Ammon's horn (tissue), 1 donor: ENCODE results near the gene C1orf159.
A peak's percentile ranks its signal among the peaks of the same experiment; 100 is the strongest.
"Not testable (repeated sequence)": the region's sequence is repeated elsewhere in the genome, so short reads cannot be mapped to it uniquely, and the experiment has no call there.

ENCODE experiments used
- DNase-seq: peaks from one replicate; pipeline ENCODE4 v3.0.0-alpha.2; 2016; ENCODE audit warnings: low spot score

The C1orf159 gene

DNA sequence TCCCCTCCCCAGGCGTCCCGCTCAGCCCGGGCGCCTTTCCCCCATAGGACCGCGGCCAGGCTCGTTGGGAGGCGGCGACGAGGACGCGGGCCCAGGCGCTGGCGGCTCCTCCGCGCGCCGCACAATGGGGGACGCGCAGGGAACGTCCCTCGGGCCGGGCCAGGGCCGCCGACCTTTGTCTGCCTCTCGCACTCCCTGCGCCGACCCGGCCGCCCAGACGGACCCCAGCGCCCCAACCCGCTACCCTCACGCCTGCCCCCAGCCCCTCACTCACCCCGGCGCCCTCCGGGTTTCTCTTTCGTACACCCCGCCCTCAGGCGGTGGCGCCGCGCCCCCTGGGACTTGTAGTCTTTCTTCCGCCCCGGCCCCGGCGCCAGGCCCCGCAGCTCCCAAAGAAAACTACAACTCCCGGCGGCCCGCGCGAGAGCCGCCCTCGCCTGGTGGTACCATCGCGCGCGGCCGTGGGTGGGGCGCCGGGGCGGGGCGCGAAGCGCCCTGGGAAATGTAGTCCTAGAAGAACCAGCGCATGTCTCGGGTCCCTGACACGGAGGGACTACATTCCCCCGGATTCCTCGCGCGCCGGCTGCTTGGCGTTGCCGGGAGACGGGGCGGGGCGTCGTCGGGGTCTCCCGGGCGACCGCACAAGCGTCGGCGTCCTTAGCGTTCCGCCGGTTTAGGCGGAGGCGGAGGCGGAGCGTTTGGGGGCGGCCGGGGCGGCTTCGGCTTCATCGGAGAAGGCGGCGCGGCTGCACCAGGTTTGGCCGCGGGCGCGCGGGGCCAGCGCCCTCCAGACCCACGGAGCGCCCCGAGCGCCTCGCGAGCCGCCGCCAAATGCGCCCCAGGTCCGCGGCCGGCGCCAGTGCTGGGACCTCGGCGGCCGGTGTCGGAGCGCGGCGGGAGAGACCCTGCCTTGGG lies at the start of gene C1orf159:
Gene C1orf159 (minus strand): TSS at position 304 of the 915 bp plus-strand sequence. CDS start 24,546 bp downstream, outside the sequence.
- peak; percentile 99 for DNase-seq

DNA sequence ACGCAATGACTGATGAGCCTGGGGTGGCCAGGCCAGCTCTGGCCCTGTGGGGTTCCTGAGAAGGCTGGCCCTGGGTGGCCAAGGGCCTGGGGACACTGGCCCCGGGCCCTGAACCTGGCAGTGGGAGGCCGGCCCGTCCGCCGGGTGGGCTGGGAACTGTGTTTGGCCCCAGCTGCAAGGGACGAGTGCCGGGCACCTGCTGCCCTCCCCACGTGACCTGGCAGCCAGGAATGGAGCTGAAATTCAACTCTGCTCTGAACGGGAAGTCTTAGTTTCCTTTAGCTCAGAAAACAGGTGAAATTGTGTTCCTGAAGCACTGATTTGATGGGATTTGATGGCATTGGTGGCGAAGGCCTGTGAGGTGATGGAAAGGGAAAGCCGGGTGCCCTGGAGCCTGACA lies 49.6 kb upstream of the C1orf159 start:
- DNase-seq, result no peak

DNA sequence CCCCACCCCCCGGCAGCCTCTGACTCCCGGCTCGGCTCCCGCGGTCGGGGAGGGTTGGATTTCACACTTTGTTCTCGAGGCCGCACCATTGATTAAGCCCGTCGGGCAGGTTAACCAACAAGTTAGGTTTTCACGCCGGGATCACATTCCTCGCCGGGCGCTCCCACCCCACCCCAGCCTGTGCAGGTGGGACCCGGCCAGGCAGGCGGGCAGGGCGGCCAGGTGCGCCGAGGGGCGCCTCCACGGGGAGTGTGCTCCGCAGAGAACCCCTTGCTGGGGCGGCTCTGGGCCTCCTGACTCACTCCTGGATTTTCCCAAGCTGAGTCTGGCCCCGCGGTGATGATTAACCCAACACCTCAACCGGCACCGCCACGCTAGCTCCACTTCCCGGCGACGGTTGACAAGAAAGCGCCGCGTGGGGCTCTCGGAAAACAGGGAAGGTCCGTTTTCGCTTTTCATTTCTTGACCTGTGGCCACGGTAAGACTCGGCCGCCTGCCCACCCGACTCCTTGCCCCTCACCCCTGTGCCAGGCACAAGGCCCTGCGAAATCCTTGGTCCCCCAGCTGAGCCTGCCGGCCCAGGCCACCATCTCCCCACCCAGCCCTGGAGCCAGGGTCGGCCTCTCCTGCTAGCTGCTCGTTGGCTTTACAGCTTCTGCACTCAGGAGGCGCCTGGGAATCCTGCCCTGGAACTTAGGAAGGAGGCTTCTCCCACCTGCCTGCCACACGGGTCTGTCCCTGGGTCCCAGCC lies 49.0 kb upstream of the C1orf159 start:
- no peak for DNase-seq

DNA sequence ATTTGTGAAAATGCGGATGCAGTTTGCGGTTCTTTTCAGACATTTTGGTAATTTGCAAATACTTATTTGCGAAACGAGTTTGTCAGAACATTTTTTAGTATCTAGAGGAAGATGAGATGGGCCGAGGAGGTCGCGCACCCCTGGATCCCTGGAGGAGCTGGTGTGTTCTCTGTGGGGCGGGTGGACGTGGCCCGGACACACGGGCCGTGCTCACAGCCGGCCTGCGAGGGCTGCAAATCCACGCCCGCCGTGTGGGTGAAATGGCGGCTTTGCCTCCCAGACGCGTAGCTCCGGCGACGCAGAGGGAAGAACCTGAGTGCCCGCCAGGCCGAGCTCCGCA lies 48.4 kb upstream of the C1orf159 start:
- DNase-seq, result no peak

DNA sequence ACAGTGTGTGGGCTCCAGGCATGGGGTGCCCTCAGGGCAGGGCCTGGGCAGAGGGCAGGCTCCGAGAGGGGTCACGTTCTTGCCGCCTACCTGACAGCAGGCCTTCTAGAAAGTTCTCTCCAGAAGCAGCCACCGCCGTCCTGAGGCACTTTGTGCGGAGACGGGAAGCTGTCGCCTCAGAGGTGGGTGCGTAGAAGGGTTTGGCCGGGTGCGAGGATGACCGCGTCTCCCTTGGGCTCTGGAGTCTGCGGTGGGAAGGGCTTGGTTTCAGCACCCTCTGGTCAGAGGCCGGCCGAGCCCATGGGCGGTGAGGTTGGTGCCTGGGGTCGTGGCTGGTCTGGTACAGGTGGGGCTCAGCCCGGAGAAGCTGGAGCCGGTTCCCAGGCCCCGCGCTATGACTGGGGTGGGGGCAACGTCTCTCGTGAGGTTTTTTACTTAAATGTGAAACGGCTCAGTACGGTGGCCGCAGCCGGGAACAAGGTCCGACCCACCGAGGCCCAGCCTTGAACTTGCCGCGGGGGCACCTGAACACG lies 47.7 kb upstream of the C1orf159 start:
- no peak for DNase-seq

DNA sequence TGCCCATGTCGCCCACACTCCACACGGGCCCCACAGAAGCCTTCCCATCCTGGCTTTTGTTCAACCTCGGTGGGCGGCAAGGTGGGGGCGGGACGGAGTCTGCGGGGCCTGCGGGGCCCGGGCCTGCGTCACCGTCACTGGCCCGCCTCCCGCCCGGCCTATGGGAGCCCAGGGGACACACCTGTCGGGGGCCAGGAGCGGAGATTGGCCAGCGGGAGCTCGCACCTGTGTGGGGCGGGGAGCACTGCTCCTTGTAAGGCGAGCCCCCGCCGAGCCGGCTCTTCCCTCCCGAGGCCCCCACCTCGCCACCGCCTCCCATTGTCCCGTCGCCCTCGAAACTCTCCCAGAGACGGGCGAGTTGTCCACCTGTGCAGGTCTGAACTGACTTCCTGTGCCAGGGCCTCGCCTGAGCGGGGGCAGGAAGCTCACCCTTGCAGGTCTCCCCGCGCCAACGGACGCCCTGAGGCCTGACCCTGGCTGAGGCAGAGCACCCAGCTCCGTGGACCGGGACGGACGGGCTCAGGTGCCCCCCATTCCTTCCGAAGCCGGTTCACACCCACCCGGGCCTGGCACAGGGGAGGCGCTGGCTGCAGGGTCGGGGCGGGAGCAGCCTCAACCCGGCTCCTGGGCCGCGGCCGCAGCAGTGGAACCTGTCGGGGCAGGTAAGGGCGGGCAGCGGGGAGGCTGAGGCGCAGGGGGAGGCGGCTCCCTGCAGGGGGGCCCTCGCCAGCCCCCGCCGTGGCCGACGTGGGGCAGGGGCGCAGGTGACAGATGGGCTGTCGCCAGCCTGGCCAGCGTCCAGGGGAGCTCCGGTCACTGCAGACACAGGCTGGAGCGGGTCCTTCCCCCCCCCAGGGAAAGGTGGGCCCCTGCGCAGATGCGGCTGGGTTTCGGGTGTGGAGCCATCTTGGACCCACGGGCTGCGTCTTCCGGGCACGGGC lies 47.0 kb upstream of the C1orf159 start:
- DNase-seq, result no peak

DNA sequence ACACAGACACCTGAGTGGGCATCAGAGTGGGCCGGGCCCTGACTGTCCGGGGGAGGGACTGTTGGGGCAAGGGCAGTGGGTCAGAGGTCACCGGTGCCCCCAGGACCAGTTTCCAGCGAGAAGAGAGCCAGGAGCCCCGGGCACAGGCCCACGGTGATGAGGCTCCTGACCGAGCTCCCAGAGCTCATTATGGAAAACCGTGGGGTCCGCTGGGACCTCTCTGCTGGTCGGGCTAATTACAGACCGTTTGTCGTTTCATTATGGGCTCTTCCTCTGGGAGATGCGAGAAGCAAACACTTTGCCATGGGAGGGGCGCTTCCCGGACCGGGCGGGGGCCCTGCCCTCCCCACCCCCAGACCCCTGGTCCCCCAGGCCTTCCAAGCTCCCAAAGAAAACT lies 45.8 kb upstream of the C1orf159 start:
- DNase-seq, result no peak

DNA sequence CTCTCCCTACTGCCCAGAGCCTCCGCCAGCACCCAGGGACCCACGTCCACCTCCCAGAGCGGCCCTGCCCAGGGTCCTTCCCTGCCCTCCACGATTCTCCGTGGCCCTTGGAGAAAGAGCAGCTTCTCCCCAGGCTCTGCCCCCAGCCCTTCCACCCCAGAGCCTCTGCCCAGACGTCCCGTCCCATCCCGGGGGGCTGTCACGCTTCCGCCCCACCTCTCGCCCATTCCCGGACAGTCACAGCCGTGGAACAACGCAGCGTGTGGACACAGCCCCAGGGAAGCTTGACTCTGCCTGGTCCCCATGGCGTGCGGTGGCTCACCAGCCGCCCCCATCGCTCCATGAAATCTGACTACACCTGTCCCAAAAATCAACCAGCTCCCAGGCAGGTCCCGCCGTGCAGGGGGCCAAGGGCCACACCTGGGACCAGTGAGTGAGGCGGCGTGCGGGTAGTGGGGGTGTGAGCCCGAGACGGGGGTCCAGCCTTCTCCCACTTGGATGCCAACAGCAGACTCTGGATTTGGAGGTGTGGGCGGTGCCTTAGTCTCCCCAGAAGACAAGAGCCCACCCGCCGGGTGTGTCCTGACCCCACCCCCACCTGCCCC lies 45.3 kb upstream of the C1orf159 start:
- no peak for DNase-seq

DNA sequence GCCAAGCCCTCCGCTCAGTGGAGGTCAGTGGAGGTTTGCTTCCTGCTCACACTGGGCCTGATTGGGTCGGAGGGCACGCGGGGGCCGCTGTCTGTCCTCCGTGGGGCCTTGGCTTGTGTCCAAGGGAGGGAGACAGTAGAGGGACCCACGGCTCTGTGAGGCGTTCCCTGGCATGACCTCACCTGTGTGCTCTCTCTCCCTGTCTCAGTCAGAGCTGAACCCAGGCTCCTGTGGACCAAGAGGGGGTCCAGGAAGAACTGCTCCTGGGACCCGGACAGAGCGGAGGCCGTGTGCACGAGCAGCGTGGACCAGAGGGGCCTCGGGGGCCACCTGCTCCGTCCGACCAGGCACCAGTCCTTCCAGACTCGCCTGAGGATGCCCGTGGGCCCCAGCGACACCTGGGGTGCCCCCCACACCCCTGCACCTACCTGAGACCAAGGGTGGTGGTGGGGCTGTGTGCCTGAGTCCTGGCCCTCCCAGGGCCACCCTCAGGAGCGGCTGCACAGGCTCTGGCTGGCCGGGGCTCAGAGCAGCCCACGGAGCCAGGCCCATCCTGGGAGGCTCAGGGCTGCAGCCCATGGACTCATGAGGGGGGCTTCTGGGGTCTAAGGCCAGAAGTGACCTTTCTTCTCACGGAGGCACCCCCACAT lies 44.5 kb upstream of the C1orf159 start:
- DNase-seq, result no peak

DNA sequence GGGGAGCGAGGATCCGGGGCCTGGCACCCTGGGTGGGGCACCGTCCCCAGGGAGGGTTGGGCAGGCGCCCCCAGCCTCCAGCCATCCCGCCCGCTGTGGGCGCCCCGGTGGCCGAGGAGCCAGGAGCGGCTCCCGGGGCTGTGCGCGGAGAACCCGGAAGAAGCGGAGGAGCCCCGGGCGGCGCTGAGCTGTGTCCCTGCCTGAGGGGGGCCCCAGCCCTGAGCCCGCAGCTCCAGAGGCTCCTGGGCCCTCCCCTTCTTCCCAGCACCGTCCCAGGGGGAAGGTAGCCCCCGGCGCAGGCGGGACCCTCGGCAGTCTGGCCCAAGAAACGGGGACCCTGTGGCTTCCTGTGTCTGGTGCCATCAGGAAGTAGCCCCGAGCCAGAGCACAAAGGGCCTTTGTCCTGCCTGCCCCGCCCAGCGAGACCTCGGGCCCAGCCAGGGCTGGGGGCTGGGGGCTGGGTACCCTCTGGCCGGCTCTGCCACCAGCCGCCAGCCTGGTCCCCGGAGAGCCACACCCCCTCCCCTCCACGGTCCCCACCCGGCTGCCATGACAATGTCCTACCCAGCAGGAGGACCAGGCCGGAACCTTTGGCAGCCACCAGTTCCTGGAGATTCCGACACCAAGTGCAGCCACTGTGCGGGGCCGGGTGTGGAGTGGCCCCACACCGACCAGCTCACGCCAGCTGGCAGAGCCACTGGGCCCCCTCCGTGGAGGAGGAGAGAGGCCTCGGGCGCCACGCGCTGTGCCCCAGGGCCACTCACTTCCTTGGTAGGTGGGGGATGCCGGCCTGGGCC lies 42.2 kb upstream of the C1orf159 start:
- peak; percentile 90 for DNase-seq

DNA sequence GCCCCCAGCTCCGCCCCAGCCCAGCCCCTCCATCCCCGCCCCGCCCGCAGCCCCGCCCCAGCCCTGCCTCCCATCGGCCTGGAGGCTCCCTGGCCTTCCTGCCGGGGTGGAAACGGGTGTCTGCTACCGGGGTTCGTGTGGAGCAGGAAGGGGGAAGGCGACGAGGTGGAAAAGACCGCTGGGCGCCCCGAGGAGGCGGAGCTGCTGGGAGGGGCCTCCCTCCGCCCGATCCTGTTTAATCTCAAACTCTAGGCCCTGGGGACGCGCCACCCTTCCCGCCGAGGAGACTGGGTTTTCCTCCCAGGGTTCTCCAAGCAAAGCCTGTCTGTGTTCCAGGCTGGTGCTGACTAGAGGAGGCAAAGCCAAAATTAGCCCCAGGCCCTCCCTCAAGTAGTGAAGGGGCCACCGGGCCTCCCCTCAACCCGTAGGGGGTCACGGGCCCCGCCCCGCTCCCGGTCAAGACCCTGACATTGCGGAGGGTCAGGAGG lies 41.6 kb upstream of the C1orf159 start:
- peak; percentile 83 for DNase-seq

DNA sequence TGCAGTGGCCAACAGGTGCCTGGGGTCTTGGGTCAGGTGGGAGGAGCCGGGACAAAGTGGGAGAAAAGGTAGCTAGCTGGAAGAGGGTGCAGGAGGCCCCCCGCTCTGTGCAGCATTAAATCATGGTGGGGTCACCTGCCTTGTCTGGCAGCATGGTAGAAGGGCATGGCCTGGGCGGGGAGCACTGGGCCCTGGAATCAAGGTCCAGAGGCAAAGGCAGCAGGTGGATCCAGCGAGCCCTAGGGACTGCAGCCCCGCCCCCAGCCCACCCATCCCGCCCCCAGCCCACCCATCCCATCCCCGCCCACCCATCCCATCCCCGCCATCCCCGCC lies 41.1 kb upstream of the C1orf159 start:
- DNase-seq, result peak; percentile 12

DNA sequence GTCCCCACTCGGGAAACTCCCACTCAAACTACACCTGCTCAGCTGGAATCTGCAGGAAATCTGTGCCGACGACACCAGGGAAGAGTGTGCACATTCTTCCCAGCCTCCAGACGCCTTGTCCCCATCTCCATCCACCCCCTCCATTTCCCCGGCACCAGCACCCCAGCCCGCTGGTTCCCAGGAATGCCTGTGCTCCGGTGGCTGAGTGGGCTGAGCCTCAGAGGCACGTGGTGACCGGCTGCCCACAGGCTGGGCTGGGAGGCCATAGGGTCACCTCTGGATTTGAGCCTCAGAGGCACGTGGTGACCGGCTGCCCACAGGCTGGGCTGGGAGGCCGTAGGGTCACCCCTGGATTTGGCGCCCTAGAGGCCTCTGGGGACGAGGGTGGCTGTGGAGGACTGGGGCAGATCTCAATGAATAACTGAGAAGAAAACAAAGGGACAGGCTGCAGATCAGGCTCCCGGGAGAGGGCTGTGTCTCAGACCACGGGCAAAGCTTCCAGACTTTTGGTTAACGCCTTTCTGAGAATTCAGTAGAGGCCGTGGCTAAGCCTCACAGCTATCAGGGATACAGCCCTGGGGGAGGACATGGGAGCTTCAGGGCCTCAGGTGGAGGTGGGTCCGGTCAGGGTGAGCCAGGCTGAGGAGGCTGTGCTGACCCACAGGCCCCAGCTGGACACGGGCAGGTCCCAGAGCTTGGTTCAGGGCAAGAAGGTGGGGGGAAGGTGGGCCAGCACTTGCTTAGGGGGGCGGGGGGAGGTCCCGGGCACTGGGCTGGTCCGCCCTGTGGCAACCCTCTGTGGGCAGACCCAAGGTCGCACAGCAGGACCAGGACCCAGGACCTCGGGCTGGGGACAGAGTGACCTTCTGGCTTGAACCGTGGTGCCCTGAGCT lies 40.5 kb upstream of the C1orf159 start:
- DNase-seq, result no peak

DNA sequence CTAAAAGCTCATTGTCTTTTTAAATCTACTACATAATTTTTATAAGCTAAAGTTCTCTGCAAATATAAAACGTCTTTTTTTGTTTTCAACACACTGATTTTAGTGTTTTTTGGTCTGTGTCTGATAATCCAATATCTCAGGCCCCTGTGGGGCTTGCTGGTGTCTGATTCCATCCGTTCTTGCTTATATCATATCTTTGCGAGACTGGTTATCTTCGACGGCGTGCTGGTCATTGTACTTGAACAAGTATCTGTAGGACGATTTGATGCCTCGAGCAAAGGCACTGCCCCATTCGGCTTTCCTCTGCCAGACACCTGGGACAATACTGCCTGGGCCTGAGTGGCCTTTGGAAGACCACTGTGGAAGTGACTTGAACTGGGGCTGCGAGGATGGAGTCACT lies 39.4 kb upstream of the C1orf159 start:
- DNase-seq, result no peak

DNA sequence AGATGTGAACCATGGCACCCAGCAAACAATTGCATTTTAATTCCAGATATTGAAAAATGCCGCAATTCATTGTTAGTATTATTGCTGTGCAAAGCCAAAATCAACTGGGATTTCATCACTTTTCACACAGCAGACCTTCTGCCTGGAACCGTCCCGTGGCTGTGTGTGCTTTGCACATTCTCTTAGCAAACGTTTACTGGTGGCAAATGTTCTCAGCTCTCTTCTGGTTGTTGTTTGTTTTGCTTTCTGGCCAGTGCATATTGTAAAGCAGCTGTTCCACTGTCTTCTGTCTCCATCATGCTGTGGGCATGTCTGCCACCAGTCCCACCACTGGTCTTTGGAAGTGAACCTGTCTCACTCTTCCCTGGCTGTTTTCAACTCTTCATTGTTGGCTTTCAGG lies 38.0 kb upstream of the C1orf159 start:
- DNase-seq, result peak; percentile 54

DNA sequence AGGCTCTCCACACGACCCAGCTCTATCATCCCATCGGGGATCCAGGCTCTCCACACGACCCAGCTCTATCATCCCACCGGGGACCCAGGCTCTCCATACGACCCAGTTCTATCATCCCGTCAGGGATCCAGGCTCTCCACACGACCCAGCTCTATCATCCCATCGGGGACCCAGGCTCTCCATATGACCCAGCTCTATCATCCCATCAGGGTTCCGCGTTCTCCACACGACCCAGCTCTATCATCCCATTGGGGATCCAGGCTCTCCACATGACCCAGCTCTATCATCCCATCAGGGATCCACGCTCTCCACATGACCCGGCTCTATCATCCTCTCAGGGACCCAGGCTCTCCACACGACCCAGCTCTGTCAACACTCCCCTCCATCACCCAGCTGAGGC lies 37.3 kb upstream of the C1orf159 start:
- not testable (repeated sequence) for DNase-seq

DNA sequence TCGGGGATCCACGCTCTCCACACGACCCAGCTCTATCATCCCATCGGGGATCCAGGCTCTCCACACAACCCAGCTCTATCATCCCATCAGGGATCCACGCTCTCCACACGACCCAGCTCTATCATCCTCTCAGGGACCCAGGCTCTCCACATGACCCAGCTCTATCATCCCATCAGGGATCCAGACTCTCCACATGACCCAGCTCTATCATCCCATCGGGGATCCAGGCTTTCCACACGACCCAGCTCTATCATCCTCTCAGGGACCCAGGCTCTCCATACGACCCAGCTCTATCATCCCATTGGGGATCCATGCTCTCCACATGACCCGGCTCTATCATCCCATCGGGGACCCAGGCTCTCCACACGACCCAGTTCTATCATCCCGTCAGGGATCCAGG lies 36.5 kb upstream of the C1orf159 start:
- DNase-seq, result not testable (repeated sequence)

DNA sequence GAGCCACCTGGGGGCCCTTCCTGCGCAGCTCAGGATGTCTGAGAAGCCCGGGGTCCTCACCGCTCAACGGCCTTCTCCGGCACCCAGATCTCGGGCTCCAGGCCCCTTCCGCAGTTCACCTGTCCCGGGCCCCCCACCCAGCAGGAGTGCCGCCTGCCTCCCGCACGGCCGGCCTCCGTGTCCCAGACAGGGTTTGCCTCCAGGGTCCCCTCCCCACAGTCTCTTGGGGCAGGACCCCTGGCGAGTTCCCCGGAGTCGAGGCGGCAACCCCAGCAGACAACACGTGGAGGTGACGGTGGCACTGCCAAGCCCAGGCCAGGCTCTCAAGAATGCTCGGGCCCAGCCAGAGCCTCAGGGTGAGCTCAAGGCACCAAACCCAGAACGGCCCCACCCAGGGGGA lies 35.4 kb upstream of the C1orf159 start:
- no peak for DNase-seq

DNA sequence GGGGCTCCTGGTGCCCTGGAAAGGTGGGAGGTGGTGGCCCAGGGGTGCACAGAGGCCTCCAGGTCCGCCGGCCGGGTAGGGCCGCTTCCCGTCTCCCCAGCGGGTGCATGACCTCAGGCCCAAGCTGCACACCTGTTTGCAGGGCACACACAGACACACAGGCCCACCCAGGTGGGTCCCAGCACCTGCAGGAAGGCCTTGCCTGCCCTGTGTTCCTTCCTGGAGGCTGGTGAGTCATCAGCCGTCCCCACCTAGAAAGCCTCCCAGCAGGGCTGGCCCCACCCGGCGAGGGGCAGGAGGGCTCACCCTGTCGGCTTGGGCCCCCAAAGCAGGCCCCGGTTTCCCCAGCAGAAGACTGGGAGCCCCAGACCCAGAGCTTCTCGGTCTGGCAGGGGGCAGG lies 34.2 kb upstream of the C1orf159 start:
- DNase-seq, result no peak
